Smooth muscle cell (in vitro differentiated cells): ENCODE results near the gene NDUFAF7. TPM values are rescaled to one million over a fixed set of nuclear protein-coding genes. Genes with fewer than 3 reads are reported as not detected.
A peak's percentile ranks its signal among the peaks of the same experiment; 100 is the strongest.

Experiments used
- DNase-seq: peaks from one replicate; lab custom pipeline; 2025; ENCODE audit not compliant: unreplicated experiment; lab: John Stamatoyannopoulos, UW
- H2AFZ ChIP-seq: fragments of 200-600 bp; sonication (generic); 2 replicates; pipeline ENCODE4 v1.6.0; 2016; ENCODE audit warnings: antibody characterized with exemption, low read depth, mild to moderate bottlenecking
- H3F3A ChIP-seq: fragments of 200-600 bp; sonication (generic); 2 replicates; pipeline ENCODE4 v1.6.0; 2017; ENCODE audit warnings: antibody characterized with exemption, low read depth
- H3K27ac ChIP-seq: fragments of 200-600 bp; sonication (generic); 2 replicates; pipeline ENCODE4 v1.5.1; 2016; ENCODE audit warnings: low read depth, mild to moderate bottlenecking
- H3K27me3 ChIP-seq: fragments of 200-600 bp; sonication (generic); 2 replicates; pipeline ENCODE4 v1.6.1; 2016; ENCODE audit warnings: low read depth, mild to moderate bottlenecking
- H3K36me3 ChIP-seq: fragments of 200-600 bp; sonication (generic); 2 replicates; pipeline ENCODE4 v1.5.1; 2016; ENCODE audit warnings: low read depth
- H3K4me1 ChIP-seq: fragments of 200-600 bp; sonication (generic); 2 replicates; pipeline ENCODE4 v1.5.1; 2016; ENCODE audit warnings: low read depth
- H3K4me2 ChIP-seq: fragments of 200-600 bp; sonication (generic); 2 replicates; pipeline ENCODE4 v1.6.0; 2016; ENCODE audit warnings: mild to moderate bottlenecking
- H3K4me3 ChIP-seq: fragments of 200-600 bp; sonication (generic); 2 replicates; pipeline ENCODE4 v1.5.1; 2016; ENCODE audit warnings: mild to moderate bottlenecking
- H3K79me2 ChIP-seq: fragments of 200-600 bp; sonication (generic); 2 replicates; pipeline ENCODE4 v1.6.0; 2016; ENCODE audit warnings: low read depth, mild to moderate bottlenecking
- H3K9ac ChIP-seq: fragments of 200-600 bp; sonication (generic); 2 replicates; pipeline ENCODE4 v1.6.0; 2016; ENCODE audit warnings: low read depth
- H3K9me3 ChIP-seq: fragments of 200-600 bp; sonication (generic); replicated peaks from 2 replicates; pipeline ENCODE4 v1.5.1; 2016; ENCODE audit warnings: low read depth
- H4K20me1 ChIP-seq: fragments of 200-600 bp; sonication (generic); 2 replicates; pipeline ENCODE4 v1.6.0; 2016; ENCODE audit warnings: low read depth
- WGBS: methylation state at CpG from one replicate; pipeline ENCODE4 v1.1.7; 2016; ENCODE audit warnings: low lambda C conversion rate; 5-methylcytosine and 5-hydroxymethylcytosine counted together
- polyA plus RNA-seq: library from polyadenylated mRNA; unstranded; fragments of >200 nt; fragmentation: Nextera tagmentation; extraction: Ambion mirVana; gene quantifications from 2 replicates; pipeline ENCODE4 v1.2.1, GENCODE V29; 2016
- total RNA-seq: library from RNA; depleted of rRNA; stranded (reverse); fragments of >200 nt; gene quantifications from 2 replicates; pipeline ENCODE4 v1.2.3, GENCODE V29; 2014
- TF ChIP-seq, protein P1 (sequence below): fragments of 200-600 bp; sonication (generic); IDR thresholded peaks from 2 replicates; pipeline ENCODE4 v1.5.1; 2017; ENCODE audit warnings: borderline replicate concordance, mild to moderate bottlenecking, antibody characterized with exemption; ENCODE audit not compliant: insufficient read depth, poor library complexity, severe bottlenecking

Gene NDUFAF7, protein sequence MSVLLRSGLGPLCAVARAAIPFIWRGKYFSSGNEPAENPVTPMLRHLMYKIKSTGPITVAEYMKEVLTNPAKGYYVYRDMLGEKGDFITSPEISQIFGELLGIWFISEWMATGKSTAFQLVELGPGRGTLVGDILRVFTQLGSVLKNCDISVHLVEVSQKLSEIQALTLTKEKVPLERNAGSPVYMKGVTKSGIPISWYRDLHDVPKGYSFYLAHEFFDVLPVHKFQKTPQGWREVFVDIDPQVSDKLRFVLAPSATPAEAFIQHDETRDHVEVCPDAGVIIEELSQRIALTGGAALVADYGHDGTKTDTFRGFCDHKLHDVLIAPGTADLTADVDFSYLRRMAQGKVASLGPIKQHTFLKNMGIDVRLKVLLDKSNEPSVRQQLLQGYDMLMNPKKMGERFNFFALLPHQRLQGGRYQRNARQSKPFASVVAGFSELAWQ
- 14.5 and 46.9 TPM in 2 replicates for total RNA-seq
- 13.4 and 16.5 TPM in 2 replicates for polyA plus RNA-seq

GRCh38 chr2:37231241-37232130 lies at the start of gene NDUFAF7, which contains the start of gene CEBPZ:
NDUFAF7 (plus strand) TSS chr2:37231658; CDS start chr2:37231706, 48 bp downstream.
CEBPZ (minus strand) TSS chr2:37231596; CDS start chr2:37231567, 29 bp downstream.
- H3K27me3 ChIP-seq: no peaks in the 10 kb centered on the region
- peaks cover 40% of the 10 kb centered on the region for H4K20me1 ChIP-seq
- H3K4me2 ChIP-seq: peak within 1 kb of the TSS; percentile 100
- H3K9me3 ChIP-seq: no peaks in the 10 kb centered on the region
- H3K9ac ChIP-seq: peak within 1 kb of the TSS; percentile 84
- no peaks in the 10 kb centered on the region for H3K36me3 ChIP-seq
- peaks cover 19% of the 10 kb centered on the region for H3K4me1 ChIP-seq
- H3K79me2 ChIP-seq: peaks cover 76% of the 10 kb centered on the region
- H2AFZ ChIP-seq: peak within 1 kb of the TSS; percentile 83
- H3K4me3 ChIP-seq: peak within 1 kb of the TSS; percentile 62
- WGBS: under 1% methylated on average over 73 of the region's 73 CpGs
- peak within 1 kb of the TSS; percentile 88 for H3K27ac ChIP-seq
- H3F3A ChIP-seq: no peaks in the 10 kb centered on the region
- TF ChIP-seq, protein P1, sequence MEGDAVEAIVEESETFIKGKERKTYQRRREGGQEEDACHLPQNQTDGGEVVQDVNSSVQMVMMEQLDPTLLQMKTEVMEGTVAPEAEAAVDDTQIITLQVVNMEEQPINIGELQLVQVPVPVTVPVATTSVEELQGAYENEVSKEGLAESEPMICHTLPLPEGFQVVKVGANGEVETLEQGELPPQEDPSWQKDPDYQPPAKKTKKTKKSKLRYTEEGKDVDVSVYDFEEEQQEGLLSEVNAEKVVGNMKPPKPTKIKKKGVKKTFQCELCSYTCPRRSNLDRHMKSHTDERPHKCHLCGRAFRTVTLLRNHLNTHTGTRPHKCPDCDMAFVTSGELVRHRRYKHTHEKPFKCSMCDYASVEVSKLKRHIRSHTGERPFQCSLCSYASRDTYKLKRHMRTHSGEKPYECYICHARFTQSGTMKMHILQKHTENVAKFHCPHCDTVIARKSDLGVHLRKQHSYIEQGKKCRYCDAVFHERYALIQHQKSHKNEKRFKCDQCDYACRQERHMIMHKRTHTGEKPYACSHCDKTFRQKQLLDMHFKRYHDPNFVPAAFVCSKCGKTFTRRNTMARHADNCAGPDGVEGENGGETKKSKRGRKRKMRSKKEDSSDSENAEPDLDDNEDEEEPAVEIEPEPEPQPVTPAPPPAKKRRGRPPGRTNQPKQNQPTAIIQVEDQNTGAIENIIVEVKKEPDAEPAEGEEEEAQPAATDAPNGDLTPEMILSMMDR: no peak
- peak; percentile 55 for DNase-seq

GRCh38 chr2:37181726-37182684 lies 49.5 kb upstream of the NDUFAF7 start:
- Histone ChIP-seq H3K4me3 (no peak overlapping the region), H3K9me3 (no peaks in the 10 kb centered on the region), H3K4me1 (peaks cover 5% of the 10 kb centered on the region), H3K27ac (peak overlapping the region; percentile 13), H3K79me2 (no peaks in the 10 kb centered on the region), H3K4me2 (peak overlapping the region; percentile 62), H2AFZ (peak overlapping the region; percentile 9), H3K27me3 (no peaks in the 10 kb centered on the region), H3F3A (no peaks in the 10 kb centered on the region), H3K36me3 (no peaks in the 10 kb centered on the region), H3K9ac (no peak overlapping the region), H4K20me1 (no peaks in the 10 kb centered on the region)
- TF ChIP-seq, protein P1: no peak
- 24% methylated on average over 17 of the region's 17 CpGs for WGBS
- no peak for DNase-seq

- DNase-seq: no peak
- Histone ChIP-seq H3K9me3 (no peaks in the 10 kb centered on the region), H3K4me3 (no peak within 1 kb of the TSS), H3K9ac (no peak within 1 kb of the TSS), H3F3A (no peaks in the 10 kb centered on the region), H2AFZ (no peak within 1 kb of the TSS), H3K79me2 (no peaks in the 10 kb centered on the region), H4K20me1 (no peaks in the 10 kb centered on the region), H3K27me3 (no peaks in the 10 kb centered on the region), H3K4me2 (no peak within 1 kb of the TSS), H3K27ac (no peak within 1 kb of the TSS), H3K36me3 (no peaks in the 10 kb centered on the region), H3K4me1 (peaks cover 12% of the 10 kb centered on the region)
- TF ChIP-seq, protein P1: no peak
- 100% methylated on average over 2 of the region's 2 CpGs for WGBS
These were observed 42.9 kb upstream of the NDUFAF7 start, which contains the start of gene SULT6B1 for GRCh38 chr2:37188570-37188969. SULT6B1 (minus strand) TSS chr2:37188670; CDS start chr2:37188640, 30 bp downstream.
